Activated effector memory CD4-positive, alpha-beta T cell treated with Interleukin-2 at 50 U/mL for 16 hours (primary cell): ENCODE results near the gene ANKRD33B.

Source experiments
- DNase-seq: peaks from one replicate; pipeline ENCODE4 v3.0.0-alpha.2; 2020

ANKRD33B gene

DNA sequence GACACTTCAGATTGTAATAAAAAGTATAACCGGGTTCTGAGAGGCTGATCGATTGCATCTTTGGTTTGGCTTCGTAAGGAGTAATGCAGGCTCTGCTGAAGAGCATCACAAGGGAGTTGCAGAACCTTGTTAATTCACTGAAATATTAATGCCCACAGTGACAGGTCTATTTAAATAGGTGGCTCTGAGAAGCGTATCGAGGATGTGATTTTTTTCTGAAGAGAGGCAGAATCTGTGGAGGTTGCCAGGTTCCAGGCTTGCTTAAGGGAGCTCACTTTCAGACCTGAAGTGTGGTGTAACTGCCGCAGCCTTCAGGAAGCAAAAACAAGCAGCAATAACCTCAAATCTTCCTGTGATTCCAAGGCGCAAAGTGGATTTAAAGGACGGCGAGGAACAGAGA is 80.3 kb downstream of the ANKRD33B start:
- no peak for DNase-seq

- DNase-seq: no peak
Observed at GRCh38 chr5:10645146-10645545, 81.3 kb downstream of the ANKRD33B start.

GRCh38 chr5:10645671-10646070 is 81.8 kb downstream of the ANKRD33B start:
- DNase-seq: no peak

GRCh38 chr5:10647640-10648039 is 83.8 kb downstream of the ANKRD33B start:
- no peak for DNase-seq

DNA sequence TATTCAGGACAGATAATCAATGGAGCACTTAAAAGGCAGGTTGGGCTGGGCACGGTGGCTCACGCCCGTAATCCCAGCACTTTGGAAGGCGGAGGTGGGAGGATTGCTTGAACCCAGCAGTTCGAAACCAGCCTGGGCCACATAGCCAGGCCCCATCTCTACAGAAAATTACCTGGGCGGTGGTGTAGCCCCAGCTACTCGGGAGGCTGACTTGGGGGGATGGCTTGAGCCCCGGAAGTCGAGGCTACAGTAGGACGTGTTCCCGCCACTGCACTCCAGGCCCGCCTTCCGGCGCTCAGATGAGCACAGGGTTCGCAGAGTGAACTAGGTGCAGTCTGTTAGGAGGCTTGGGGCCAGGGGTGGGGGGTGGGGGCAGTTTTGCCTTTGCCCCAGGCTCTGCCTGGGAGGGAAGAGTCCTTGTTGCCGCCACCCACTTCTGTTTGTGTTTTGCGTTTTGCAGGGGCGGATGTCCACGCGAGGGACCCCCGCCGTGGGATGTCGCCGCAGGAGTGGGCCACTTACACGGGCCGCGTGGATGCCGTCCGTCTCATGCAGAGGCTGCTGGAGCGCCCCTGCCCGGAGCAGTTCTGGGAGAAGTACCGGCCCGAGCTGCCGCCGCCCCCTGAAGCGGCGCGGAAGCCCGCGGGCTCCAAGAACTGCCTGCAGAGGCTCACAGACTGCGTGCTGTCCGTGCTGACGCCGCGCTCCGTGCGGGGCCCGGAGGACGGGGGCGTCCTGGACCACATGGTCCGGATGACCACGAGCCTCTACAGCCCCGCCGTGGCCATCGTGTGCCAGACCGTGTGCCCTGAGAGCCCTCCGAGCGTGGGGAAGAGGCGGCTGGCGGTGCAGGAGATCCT is 85.2 kb downstream of the ANKRD33B start:
- no peak for DNase-seq

DNA sequence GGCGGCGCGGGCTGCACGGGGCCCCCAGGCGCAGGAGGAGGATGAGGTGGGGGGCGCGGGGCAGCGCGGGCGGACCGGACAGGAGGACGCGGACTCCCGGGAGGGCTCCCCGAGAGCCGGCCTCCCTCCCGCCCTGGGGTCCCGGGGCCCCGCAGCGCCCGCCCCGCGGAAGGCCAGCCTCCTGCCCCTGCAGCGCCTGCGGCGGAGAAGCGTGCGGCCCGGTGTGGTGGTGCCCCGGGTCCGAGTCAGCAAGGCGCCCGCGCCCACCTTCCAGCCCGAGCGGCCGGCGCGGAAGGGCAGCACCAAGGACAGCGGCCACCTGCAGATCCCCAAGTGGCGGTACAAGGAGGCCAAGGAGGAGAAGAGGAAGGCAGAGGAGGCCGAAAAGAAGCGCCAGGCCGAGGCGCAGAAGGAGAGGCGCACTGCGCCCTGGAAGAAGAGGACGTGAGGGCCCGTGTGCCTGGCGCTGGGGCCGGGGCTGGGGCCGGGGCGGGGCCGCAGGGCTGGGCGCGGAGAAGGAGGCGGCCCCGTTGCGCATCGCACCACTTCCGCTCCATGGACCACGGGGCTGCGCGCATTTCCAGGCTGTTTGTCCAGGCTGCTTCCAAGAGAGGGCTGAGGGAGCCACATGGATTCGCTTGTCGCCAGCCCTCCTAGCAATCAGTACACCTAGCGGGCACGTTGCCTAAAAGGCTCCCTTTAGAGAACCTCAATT is 86.0 kb downstream of the ANKRD33B start:
- DNase-seq: no peak

DNA sequence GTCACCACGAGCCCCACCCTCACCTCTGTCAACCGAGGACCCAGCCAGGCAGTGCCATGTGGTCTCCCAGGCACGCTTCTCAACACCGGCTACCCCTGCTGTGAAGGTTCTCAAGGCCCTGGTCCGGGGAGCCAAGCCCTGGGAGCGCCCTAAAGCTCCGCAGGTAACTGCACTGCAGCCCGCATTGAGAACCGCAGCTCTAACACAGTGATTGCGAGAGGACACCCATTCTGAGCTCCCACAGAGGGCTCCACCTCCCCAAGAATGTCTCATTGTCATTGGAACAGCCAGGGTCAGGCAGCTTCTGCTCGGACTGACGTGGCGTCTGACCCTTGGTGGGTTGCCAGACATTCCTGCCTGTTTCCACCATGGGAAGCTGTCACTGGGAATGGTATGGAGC is 88.3 kb downstream of the ANKRD33B start:
- DNase-seq: no peak

- no peak for DNase-seq
Observed at GRCh38 chr5:10652606-10653005, 88.7 kb downstream of the ANKRD33B start.

GRCh38 chr5:10653043-10653442 is 89.2 kb downstream of the ANKRD33B start:
- no peak for DNase-seq

DNA sequence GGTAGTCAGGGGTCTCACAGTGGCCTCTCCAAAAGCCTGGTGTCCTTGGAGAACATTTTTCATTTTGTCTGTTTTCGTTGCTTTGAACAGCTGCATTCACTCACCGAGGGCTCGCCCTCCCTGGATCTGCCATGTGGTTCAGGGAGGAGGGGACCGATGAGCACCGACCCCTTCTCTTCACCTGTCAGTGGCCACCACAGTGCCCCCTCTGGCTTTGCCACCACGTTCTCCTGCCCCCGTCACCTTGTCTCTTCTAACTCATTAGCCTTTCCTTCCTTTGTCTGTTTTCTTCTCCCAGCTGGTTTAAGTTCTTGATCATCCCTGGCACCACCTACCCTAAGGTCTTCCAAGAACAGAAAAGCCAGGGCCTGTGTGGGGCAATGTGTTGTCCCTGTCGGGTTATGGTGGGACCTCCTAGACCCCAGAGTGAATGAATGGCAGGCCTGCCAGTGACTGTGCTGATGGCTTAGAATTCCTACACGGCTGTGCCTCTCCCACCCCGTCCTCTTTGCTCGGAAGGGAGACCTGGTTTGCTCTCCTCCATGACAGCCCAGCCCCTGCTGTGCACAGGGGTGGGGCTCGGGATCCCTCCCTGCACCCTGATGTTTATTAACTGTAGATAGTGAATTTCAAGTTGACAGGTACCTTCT is 90.0 kb downstream of the ANKRD33B start:
- no peak for DNase-seq

GRCh38 chr5:10654566-10654965 is 90.7 kb downstream of the ANKRD33B start:
- no peak for DNase-seq

GRCh38 chr5:10655161-10655971 is 91.5 kb downstream of the ANKRD33B start:
- DNase-seq: no peak

- DNase-seq: no peak
Observed at GRCh38 chr5:10655972-10656830, 92.3 kb downstream of the ANKRD33B start.

- DNase-seq: no peak
Observed at GRCh38 chr5:10658265-10658664, 94.4 kb downstream of the ANKRD33B start.

DNA sequence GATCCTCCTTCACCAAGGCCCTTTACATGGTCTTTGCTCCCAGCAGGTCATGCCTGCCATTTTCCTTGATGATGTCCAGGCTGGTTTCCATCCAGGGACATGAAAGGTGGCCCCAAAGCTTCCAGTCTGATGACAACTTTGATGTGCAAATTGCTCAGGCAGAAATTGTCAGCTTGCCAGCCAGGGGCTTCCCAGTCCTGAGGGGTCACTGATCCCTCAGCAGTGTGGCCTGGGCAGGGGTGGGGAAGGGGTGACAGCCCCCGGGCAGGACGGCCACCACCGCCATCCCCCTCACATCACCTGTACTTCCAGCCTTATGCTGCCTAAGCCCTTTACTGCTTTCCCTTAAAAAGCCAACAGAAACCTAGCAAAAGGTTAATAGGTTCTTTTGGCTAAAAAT is 96.3 kb downstream of the ANKRD33B start:
- no peak for DNase-seq

DNA sequence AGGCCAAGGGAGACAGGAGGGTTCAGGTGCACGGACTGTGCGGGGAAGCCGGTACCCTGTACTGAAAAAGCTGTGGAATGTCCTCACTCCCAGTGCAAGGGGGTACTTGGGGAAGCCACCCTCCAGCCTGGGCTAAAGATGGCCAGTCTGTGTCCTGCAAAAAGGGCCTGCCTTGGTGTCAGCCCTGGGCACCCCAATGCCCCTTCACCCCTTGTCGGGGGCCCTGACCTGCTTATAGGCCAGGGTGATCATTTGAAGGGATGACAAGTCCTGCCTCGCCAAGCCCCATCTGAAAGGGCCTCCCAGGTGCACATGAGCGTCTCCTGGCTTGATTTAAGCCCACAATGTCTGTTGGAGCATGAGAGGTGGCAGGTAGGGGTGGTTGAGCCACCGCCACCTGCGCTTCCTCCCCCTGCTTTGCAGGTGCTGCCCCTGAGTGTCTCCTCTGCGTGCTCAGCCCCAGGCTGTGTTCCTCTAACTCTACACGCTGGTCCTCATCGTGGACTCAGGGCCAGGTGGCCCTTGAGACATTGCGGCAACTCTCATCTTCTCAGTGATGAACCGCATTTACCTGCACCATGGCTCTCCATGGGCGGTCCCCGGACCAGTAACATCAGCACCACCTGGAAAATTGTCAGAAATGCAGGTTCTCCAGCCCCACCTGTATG is 97.0 kb downstream of the ANKRD33B start:
- no peak for DNase-seq

DNA sequence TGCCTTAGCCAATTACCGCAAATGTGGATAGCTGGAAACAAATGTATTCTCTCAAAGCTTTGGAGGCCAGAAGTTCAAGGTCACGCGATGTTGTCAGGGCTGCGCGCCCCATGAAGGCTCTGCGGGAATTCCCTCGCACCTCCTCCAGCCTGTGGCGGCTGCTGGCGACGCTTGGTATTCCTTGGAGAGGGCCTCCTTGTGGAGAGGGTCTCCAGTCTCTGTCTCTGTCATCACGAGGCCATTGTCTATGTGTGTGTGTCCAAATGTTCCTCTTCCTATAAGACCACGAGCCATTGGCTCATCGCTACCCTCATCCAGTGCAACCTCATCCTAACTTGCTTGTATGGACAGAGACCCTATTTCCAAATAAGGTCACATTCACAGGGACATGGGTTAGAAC is 97.5 kb downstream of the ANKRD33B start:
- DNase-seq: no peak

GRCh38 chr5:10662083-10662482 is 98.2 kb downstream of the ANKRD33B start:
- no peak for DNase-seq

GRCh38 chr5:10662661-10663488 is 99.0 kb downstream of the ANKRD33B start:
- no peak for DNase-seq

DNA sequence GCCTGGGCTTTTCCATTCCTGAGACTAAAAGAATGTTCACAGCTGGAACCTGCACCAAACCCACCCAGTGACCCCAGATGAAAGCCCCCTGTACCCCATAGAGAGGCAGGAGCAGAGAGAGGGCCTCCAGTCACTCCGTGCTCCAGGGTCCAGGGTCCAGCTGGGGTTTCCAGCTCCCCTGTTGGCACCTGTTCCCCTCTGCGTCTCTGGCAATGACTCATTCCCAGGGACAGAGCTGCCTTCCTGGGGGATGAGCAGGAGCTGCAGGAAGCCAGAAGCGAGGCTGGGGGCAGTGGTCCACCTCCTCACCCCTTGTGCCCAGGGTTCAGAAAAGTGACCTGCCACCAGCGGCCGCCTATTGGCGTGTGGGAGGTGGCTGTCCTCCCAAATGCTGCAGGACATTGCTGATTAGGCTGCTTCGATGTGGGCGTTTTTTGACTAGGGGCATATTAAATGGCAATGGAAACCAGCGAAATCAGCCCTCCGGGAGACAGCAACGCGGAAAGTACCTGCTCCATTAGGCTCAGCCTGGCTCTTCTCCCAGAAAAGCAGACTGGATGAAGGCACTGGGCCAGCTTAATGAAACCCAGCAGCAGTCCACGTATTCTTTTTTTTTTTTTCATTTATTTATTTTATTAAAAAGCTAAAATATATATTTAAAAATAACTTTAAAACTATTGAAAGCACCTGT is 99.8 kb downstream of the ANKRD33B start:
- no peak for DNase-seq
